ENCODE results near the gene PCDHGA6. TPM values are rescaled to one million over a fixed set of nuclear protein-coding genes. Genes with fewer than 3 reads are reported as not detected.
"Not testable (repeated sequence)": the region's sequence is repeated elsewhere in the genome, so short reads cannot be mapped to it uniquely, and the experiment has no call there.

Gene PCDHGA6
- total RNA-seq, 2 donors from 2014 or later = 0.55 to 3.8 TPM

- Mint-ChIP-seq H3K9me3 (peaks cover 55% of the 10 kb centered on the region), H3K27me3 (ENCODE audit: insufficient read depth) (peaks cover 43% of the 10 kb centered on the region), H3K27ac (peak within 1 kb of the TSS; percentile 71), H3K4me3 (peak within 1 kb of the TSS; percentile 70), H3K36me3 (ENCODE audit: low read depth) (peaks cover 44% of the 10 kb centered on the region)
- Histone ChIP-seq H3K9ac (ENCODE audit: extremely low read depth, low read length, poor library complexity, severe bottlenecking) (peak within 1 kb of the TSS; percentile 13), H3K4me3 (ENCODE audit: low read length) (peak within 1 kb of the TSS; percentile 71), H3K9me3 (ENCODE audit: control insufficient read depth, low read length) (peaks cover 54% of the 10 kb centered on the region)
- TF ChIP-seq CTCF (conservative IDR thresholded peaks at IDR 0.05) = peak; percentile 90
- H3K27ac ChIP-seq (ENCODE audit: low read depth, low read length); H3K27me3 ChIP-seq (ENCODE audit: control insufficient read depth, insufficient read depth, low read length, poor library complexity, severe bottlenecking); H3K4me1 ChIP-seq (ENCODE audit: control insufficient read depth, insufficient read depth, low read length); H3K36me3 ChIP-seq (ENCODE audit: control insufficient read depth, insufficient read depth, low read length); H3K4me1 Mint-ChIP-seq: not testable (repeated sequence)
- DNase-seq = peak; percentile 95
- 46 to 82% methylated on average over 22 to 46 of the region's 47 CpGs for WGBS, 2 experiments (ENCODE audit: insufficient coverage in 1 of 2, insufficient read length in 1 of 2)
Observed at GRCh38 chr5:141417494-141418172, 43.9 kb downstream of the PCDHGA6 start, which contains the start of gene PCDHGB7. Gene PCDHGB7, plus strand, starts transcription at chr5:141417677. Its CDS starts 183 bp downstream, at chr5:141417860.

DNA sequence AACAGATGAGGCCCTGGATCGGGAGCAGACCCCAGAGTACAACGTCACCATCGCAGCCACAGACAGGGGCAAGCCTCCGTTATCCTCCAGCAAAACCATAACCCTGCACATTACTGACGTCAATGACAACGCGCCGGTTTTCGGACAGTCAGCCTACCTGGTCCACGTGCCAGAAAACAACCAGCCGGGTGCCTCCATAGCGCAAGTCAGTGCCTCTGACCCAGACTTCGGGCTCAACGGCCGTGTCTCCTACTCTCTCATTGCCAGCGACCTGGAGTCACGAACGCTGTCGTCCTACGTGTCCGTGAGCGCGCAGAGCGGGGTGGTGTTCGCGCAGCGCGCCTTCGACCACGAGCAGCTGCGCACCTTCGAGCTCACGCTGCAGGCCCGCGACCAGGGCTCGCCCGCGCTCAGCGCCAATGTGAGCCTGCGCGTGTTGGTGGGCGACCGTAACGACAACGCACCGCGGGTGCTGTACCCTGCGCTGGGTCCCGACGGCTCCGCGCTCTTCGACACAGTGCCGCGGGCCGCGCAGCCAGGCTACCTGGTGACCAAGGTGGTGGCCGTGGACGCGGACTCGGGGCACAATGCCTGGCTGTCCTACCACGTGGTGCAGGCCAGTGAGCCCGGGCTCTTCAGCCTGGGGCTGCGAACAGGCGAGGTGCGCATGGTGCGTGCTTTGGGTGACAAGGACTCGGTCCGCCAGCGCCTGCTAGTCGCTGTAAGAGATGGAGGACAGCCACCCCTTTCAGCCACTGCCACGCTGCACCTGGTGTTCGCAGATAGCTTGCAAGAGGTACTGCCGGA is 45.6 kb downstream of the PCDHGA6 start:
- H3K9ac ChIP-seq (ENCODE audit: extremely low read depth, low read length, poor library complexity, severe bottlenecking) = no peak overlapping the region
- DNase-seq = no peak
- peaks cover 60% of the 10 kb centered on the region for H3K9me3 ChIP-seq (ENCODE audit: control insufficient read depth, low read length)
- H3K4me1 Mint-ChIP-seq = no peaks in the 10 kb centered on the region
- no peak overlapping the region for H3K4me3 Mint-ChIP-seq
- H3K9me3 Mint-ChIP-seq = peaks cover 57% of the 10 kb centered on the region
- peaks cover 39% of the 10 kb centered on the region for H3K27me3 Mint-ChIP-seq (ENCODE audit: insufficient read depth)
- peaks cover 48% of the 10 kb centered on the region for H3K36me3 Mint-ChIP-seq (ENCODE audit: low read depth)
- H3K4me1 ChIP-seq (ENCODE audit: control insufficient read depth, insufficient read depth, low read length) = no peaks in the 10 kb centered on the region
- H3K4me3 ChIP-seq (ENCODE audit: low read length) = no peak overlapping the region
- no peaks in the 10 kb centered on the region for H3K27me3 ChIP-seq (ENCODE audit: control insufficient read depth, insufficient read depth, low read length, poor library complexity, severe bottlenecking)
- no peaks in the 10 kb centered on the region for H3K36me3 ChIP-seq (ENCODE audit: control insufficient read depth, insufficient read depth, low read length)
- no peak overlapping the region for H3K27ac ChIP-seq (ENCODE audit: low read depth, low read length)
- WGBS, 2 experiments (ENCODE audit: insufficient coverage in 1 of 2, insufficient read length in 1 of 2) = 97 to 98% methylated on average over 62 to 74 of the region's 74 CpGs
- no peak overlapping the region for H3K27ac Mint-ChIP-seq
- no peak for TF ChIP-seq CTCF (conservative IDR thresholded peaks at IDR 0.05)

- Histone ChIP-seq H3K9ac (ENCODE audit: extremely low read depth, low read length, poor library complexity, severe bottlenecking) (peak within 1 kb of the TSS; percentile 25), H3K4me3 (ENCODE audit: low read length) (peak within 1 kb of the TSS; percentile 75), H3K36me3 (ENCODE audit: control insufficient read depth, insufficient read depth, low read length) (no peaks in the 10 kb centered on the region), H3K27ac (ENCODE audit: low read depth, low read length) (no peak within 1 kb of the TSS), H3K4me1 (ENCODE audit: control insufficient read depth, insufficient read depth, low read length) (no peaks in the 10 kb centered on the region), H3K9me3 (ENCODE audit: control insufficient read depth, low read length) (peaks cover 68% of the 10 kb centered on the region), H3K27me3 (ENCODE audit: control insufficient read depth, insufficient read depth, low read length, poor library complexity, severe bottlenecking) (no peaks in the 10 kb centered on the region)
- Mint-ChIP-seq H3K27ac (peak within 1 kb of the TSS; percentile 86), H3K4me1 (no peaks in the 10 kb centered on the region), H3K27me3 (ENCODE audit: insufficient read depth) (peaks cover 37% of the 10 kb centered on the region), H3K4me3 (peak within 1 kb of the TSS; percentile 83), H3K9me3 (peaks cover 52% of the 10 kb centered on the region), H3K36me3 (ENCODE audit: low read depth) (peaks cover 49% of the 10 kb centered on the region)
- TF ChIP-seq CTCF (conservative IDR thresholded peaks at IDR 0.05) = peak; percentile 91
- 79 to 96% methylated on average over 41 to 42 of the region's 42 CpGs for WGBS, 2 experiments (ENCODE audit: insufficient coverage in 1 of 2, insufficient read length in 1 of 2)
- DNase-seq = peak; percentile 92
Observed at GRCh38 chr5:141420855-141421488, 47.3 kb downstream of the PCDHGA6 start, which contains the start of gene PCDHGA11. Gene PCDHGA11, plus strand, starts transcription at chr5:141421051. Its CDS starts 177 bp downstream, at chr5:141421228.
